ENCODE measurements around the gene TMEM134. TPM values are rescaled to one million over a fixed set of nuclear protein-coding genes. Genes with fewer than 3 reads are reported as not detected.

TMEM134 gene
- total RNA-seq, 2 experiments from 2014 or later, result 49.9 to 52.4 TPM

- Histone ChIP-seq H3K4me3 (ENCODE audit: low read length) (no peak overlapping the region), H3K27me3 (ENCODE audit: control insufficient read depth in 1 of 2, insufficient read depth in 2 of 2, low read length in 2 of 2) (no peaks in the 10 kb centered on the region), H3K27ac (ENCODE audit: low read depth in 1 of 2, low read length in 2 of 2) (peak overlapping the region in 1 of 2 donors; percentile 34), H3K4me1 (ENCODE audit: insufficient read depth, low read length) (peaks cover 26% of the 10 kb centered on the region), H3K9me3 (ENCODE audit: control insufficient read depth in 1 of 2, insufficient read depth in 1 of 2, low read length in 2 of 2) (no peaks in the 10 kb centered on the region), H3K36me3 (ENCODE audit: insufficient read depth, low read length) (peaks cover 90% of the 10 kb centered on the region)
- TF ChIP-seq CTCF (IDR thresholded peaks at IDR 0.05), result no peak
- peaks cover 70% of the 10 kb centered on the region for H3K36me3 Mint-ChIP-seq (ENCODE audit: low read depth)
- no peak overlapping the region for H3K27ac Mint-ChIP-seq
- H3K4me3 Mint-ChIP-seq, result no peak overlapping the region
- ATAC-seq (ENCODE audit: poor library complexity) (peak; percentile 41), DNase-seq (peak in 2 of 14 experiments; percentile 34 to 53)
- peaks cover 16% of the 10 kb centered on the region for H3K4me1 Mint-ChIP-seq (ENCODE audit: low read depth)
- intact Hi-C loops (cut with DNase I, micrococcal nuclease), result no loop called here
- H3K27me3 Mint-ChIP-seq, result no peaks in the 10 kb centered on the region
- H3K9me3 Mint-ChIP-seq, result no peaks in the 10 kb centered on the region
- ChIA-PET CTCF (interaction anchor here (0.7 kb wide), 1 partner anchor 104 kb away, joined by 3 read pairs; no protein-coding TSS in a partner anchor), POLR2A (interaction anchor here (0.6 to 2.5 kb wide), 5 partner anchors 10 to 176 kb away, joined by 3 to 9 read pairs (median 3); partner anchors contain the start of genes AIP, PPP1CA and PTPRCAP)
These were observed 23.9 kb upstream of the TMEM134 start for GRCh38 chr11:67492801-67493547.

GRCh38 chr11:67492069-67492727 lies 23.1 kb upstream of the TMEM134 start:
- H3K36me3 Mint-ChIP-seq (ENCODE audit: low read depth), result peaks cover 73% of the 10 kb centered on the region
- intact Hi-C loops (cut with DNase I, micrococcal nuclease), result no loop called here
- Histone ChIP-seq H3K4me3 (ENCODE audit: low read length) (no peak overlapping the region), H3K36me3 (ENCODE audit: insufficient read depth, low read length) (peaks cover 91% of the 10 kb centered on the region), H3K27me3 (ENCODE audit: control insufficient read depth in 1 of 2, insufficient read depth in 2 of 2, low read length in 2 of 2) (no peaks in the 10 kb centered on the region), H3K4me1 (ENCODE audit: insufficient read depth, low read length) (peaks cover 34% of the 10 kb centered on the region), H3K27ac (ENCODE audit: low read depth in 1 of 2, low read length in 2 of 2) (peak overlapping the region in 1 of 2 donors; percentile 34), H3K9me3 (ENCODE audit: control insufficient read depth in 1 of 2, insufficient read depth in 1 of 2, low read length in 2 of 2) (no peaks in the 10 kb centered on the region)
- no peak overlapping the region for H3K4me3 Mint-ChIP-seq
- DNase-seq (no peak), ATAC-seq (ENCODE audit: poor library complexity) (no peak)
- TF ChIP-seq CTCF (IDR thresholded peaks at IDR 0.05), result no peak
- CTCF ChIA-PET, result interaction anchor here (0.7 kb wide), 1 partner anchor 103 kb away, joined by 3 read pairs; no protein-coding TSS in a partner anchor
- no peak overlapping the region for H3K27ac Mint-ChIP-seq
- POLR2A ChIA-PET, result interaction anchor here (0.6 to 2.5 kb wide), 8 partner anchors 9 to 204 kb away, joined by 3 to 9 read pairs (median 3); partner anchors contain the start of genes AIP, PPP1CA and PTPRCAP
- no peaks in the 10 kb centered on the region for H3K27me3 Mint-ChIP-seq
- peaks cover 24% of the 10 kb centered on the region for H3K4me1 Mint-ChIP-seq (ENCODE audit: low read depth)
- H3K9me3 Mint-ChIP-seq, result no peaks in the 10 kb centered on the region

GRCh38 chr11:67491276-67492068 lies 22.4 kb upstream of the TMEM134 start:
- Mint-ChIP-seq H3K27me3 (no peaks in the 10 kb centered on the region), H3K27ac (peak overlapping the region; percentile 68), H3K4me3 (no peak overlapping the region), H3K9me3 (no peaks in the 10 kb centered on the region), H3K36me3 (ENCODE audit: low read depth) (peaks cover 72% of the 10 kb centered on the region), H3K4me1 (ENCODE audit: low read depth) (peaks cover 30% of the 10 kb centered on the region)
- no peaks in the 10 kb centered on the region for H3K9me3 ChIP-seq (ENCODE audit: control insufficient read depth in 1 of 2, insufficient read depth in 1 of 2, low read length in 2 of 2)
- DNase-seq (peak in 1 of 14 experiments; percentile 19), ATAC-seq (ENCODE audit: poor library complexity) (no peak)
- no peaks in the 10 kb centered on the region for H3K27me3 ChIP-seq (ENCODE audit: control insufficient read depth in 1 of 2, insufficient read depth in 2 of 2, low read length in 2 of 2)
- peaks cover 93% of the 10 kb centered on the region for H3K36me3 ChIP-seq (ENCODE audit: insufficient read depth, low read length)
- no peak overlapping the region for H3K27ac ChIP-seq (ENCODE audit: low read depth in 1 of 2, low read length in 2 of 2)
- CTCF ChIA-PET, result no interaction called here
- H3K4me3 ChIP-seq (ENCODE audit: low read length), result no peak overlapping the region
- TF ChIP-seq CTCF (IDR thresholded peaks at IDR 0.05), result no peak
- H3K4me1 ChIP-seq (ENCODE audit: insufficient read depth, low read length), result peaks cover 41% of the 10 kb centered on the region
- POLR2A ChIA-PET, result interaction anchor here (0.6 to 2.5 kb wide), 7 partner anchors 8 to 203 kb away, joined by 3 to 15 read pairs (median 5); partner anchors contain the start of genes AIP and PTPRCAP
- intact Hi-C loops (cut with DNase I, micrococcal nuclease), result no loop called here

Measured in CD4-positive, alpha-beta T cell (primary cell).